ENCODE data around the gene NMT1. TPM values are rescaled to one million over a fixed set of nuclear protein-coding genes. Genes with fewer than 3 reads are reported as not detected.
A peak's percentile ranks its signal among the peaks of the same experiment; 100 is the strongest.

The NMT1 gene
- total RNA-seq, 1 experiment from 2014 or later = 173 TPM

- CTCF ChIA-PET = interaction anchor here (0.5 to 3.2 kb wide), 73 partner anchors 8 to 803 kb away, joined by 3 to 230 read pairs (median 5); partner anchors contain the start of genes C1QL1, HEXIM1, HEXIM2 and MAP3K14
Observed at GRCh38 chr17:45135192-45135977, 74.3 kb downstream of the NMT1 start, which contains the start of gene ACBD4. ACBD4 (plus strand) TSS chr17:45135687; CDS start chr17:45136145, 458 bp downstream.

GRCh38 chr17:45135978-45136791 lies 75.1 kb downstream of the NMT1 start:
- H3K4me1 ChIP-seq = peaks cover 11% of the 10 kb centered on the region; the same call in 1 of the 2 replicates
- H3K36me3 ChIP-seq (ENCODE audit: control insufficient read depth, insufficient read depth, low read length) = peaks cover 1% of the 10 kb centered on the region; the same call in 1 of the 2 replicates
- H3K9me3 ChIP-seq = no peaks in the 10 kb centered on the region
- CTCF ChIA-PET = interaction anchor here (0.6 to 3.2 kb wide), 71 partner anchors 8 to 373 kb away, joined by 3 to 230 read pairs (median 5); partner anchors contain the start of genes C1QL1, HEXIM1, HEXIM2 and MAP3K14
- BruUV-seq (replicated peaks) = TSS peak; percentile 46
- H3K27ac Mint-ChIP-seq (ENCODE audit: unreplicated experiment) = peak overlapping the region; percentile 56
- peaks cover 33% of the 10 kb centered on the region for H3K36me3 Mint-ChIP-seq (ENCODE audit: insufficient read depth, unreplicated experiment)
- H3K4me1 Mint-ChIP-seq (ENCODE audit: low read depth, unreplicated experiment) = peaks cover 3% of the 10 kb centered on the region
- no peak for DNase-seq
- H3K27me3 ChIP-seq (replicated peaks; ENCODE audit: control insufficient read depth, insufficient read depth, low read length) = no peaks in the 10 kb centered on the region
- H3K4me3 Mint-ChIP-seq (ENCODE audit: unreplicated experiment) = peak overlapping the region; percentile 81
- H3K4me3 ChIP-seq (ENCODE audit: low read depth, low read length) = peak overlapping the region; percentile 56
- intact Hi-C loops (cut with micrococcal nuclease; ENCODE audit: unreplicated experiment) = loop anchor here (1.0 to 10.0 kb wide), 5 partner anchors 12 to 361 kb away; partner anchors contain the start of genes HEXIM1 and HEXIM2
- POLR2A ChIA-PET = interaction anchor here (0.6 to 2.9 kb wide), 8 partner anchors 10 to 181 kb away, joined by 3 to 52 read pairs (median 6); partner anchors contain the start of genes HEXIM1, HEXIM2 and MAP3K14
- H3K27me3 Mint-ChIP-seq (ENCODE audit: insufficient read depth, unreplicated experiment) = no peaks in the 10 kb centered on the region
- no peak for TF ChIP-seq CTCF (IDR thresholded peaks at IDR 0.05; ENCODE audit: insufficient read depth in 1 of 2, low read depth in 1 of 2, low read length in 1 of 2, severe bottlenecking in 1 of 2, unreplicated experiment in 1 of 2)
- H3K9me3 Mint-ChIP-seq (ENCODE audit: unreplicated experiment) = no peaks in the 10 kb centered on the region

More at GRCh38 chr17:45135192-45135977, 74.3 kb downstream of the NMT1 start, which contains the start of gene ACBD4:
- H3K36me3 ChIP-seq (ENCODE audit: control insufficient read depth, insufficient read depth, low read length) = peaks cover 1% of the 10 kb centered on the region; the same call in 1 of the 2 replicates
- DNase-seq = peak; percentile 97 to 98
- POLR2A ChIA-PET = interaction anchor here (0.5 to 2.9 kb wide), 8 partner anchors 11 to 181 kb away, joined by 3 to 52 read pairs (median 6); partner anchors contain the start of genes HEXIM1, HEXIM2 and MAP3K14
- H3K9me3 Mint-ChIP-seq (ENCODE audit: unreplicated experiment) = no peaks in the 10 kb centered on the region
- TF ChIP-seq CTCF (IDR thresholded peaks at IDR 0.05; ENCODE audit: insufficient read depth in 1 of 2, low read depth in 1 of 2, low read length in 1 of 2, severe bottlenecking in 1 of 2, unreplicated experiment in 1 of 2) = peak; percentile 100
- H3K4me3 Mint-ChIP-seq (ENCODE audit: unreplicated experiment) = peak within 1 kb of the TSS; percentile 81
- peak within 1 kb of the TSS; percentile 56 for H3K4me3 ChIP-seq (ENCODE audit: low read depth, low read length)
- intact Hi-C loops (cut with micrococcal nuclease; ENCODE audit: unreplicated experiment) = loop anchor here (1.0 to 10.0 kb wide), 5 partner anchors 13 to 361 kb away; partner anchors contain the start of genes HEXIM1 and HEXIM2
- no TSS peak for BruUV-seq (replicated peaks)
- peak within 1 kb of the TSS; percentile 56 for H3K27ac Mint-ChIP-seq (ENCODE audit: unreplicated experiment)
- H3K27me3 Mint-ChIP-seq (ENCODE audit: insufficient read depth, unreplicated experiment) = no peaks in the 10 kb centered on the region
- peaks cover 17% of the 10 kb centered on the region for H3K4me1 ChIP-seq
- peaks cover 37% of the 10 kb centered on the region for H3K36me3 Mint-ChIP-seq (ENCODE audit: insufficient read depth, unreplicated experiment)
- H3K27me3 ChIP-seq (replicated peaks; ENCODE audit: control insufficient read depth, insufficient read depth, low read length) = no peaks in the 10 kb centered on the region
- no peaks in the 10 kb centered on the region for H3K9me3 ChIP-seq
- H3K4me1 Mint-ChIP-seq (ENCODE audit: low read depth, unreplicated experiment) = peaks cover 11% of the 10 kb centered on the region

All from Caco-2 (cell line).